Heart left ventricle (tissue), 16 donors: ENCODE measurements around the gene MAGI1. TPM values are rescaled to one million over a fixed set of nuclear protein-coding genes. Genes with fewer than 3 reads are reported as not detected.

Source experiments
- ATAC-seq, 4 donors: fragments of 200-7000 bp; cut with Tn5 transposase; one replicate each; pipeline ENCODE4 v1.9.1; 2020 to 2022; ENCODE audit warnings: moderate library complexity in 4 of 4, mild to moderate bottlenecking in 3 of 4, moderate number of reproducible peaks in 1 of 4
- DNase-seq, 5 donors: peaks; one replicate each; pipeline ENCODE4 v3.0.0-alpha.2; 2020
- H3K27ac ChIP-seq, 12 donors: fragments of 200-600 bp; sonication (generic) in 4 of 12; one replicate each; pipeline versions ENCODE4 v1.5.0 to v1.8.0; 2016 to 2022; ENCODE audit warnings: mild to moderate bottlenecking in 2 of 12
- H3K27me3 ChIP-seq, 9 donors: fragments of 200-600 bp; sonication (generic) in 2 of 9; one replicate each; pipeline versions ENCODE4 v1.5.1 to v1.8.0; 2016 to 2022; ENCODE audit warnings: mild to moderate bottlenecking in 3 of 9
- H3K36me3 ChIP-seq, 9 donors: fragments of 200-600 bp; sonication (generic) in 2 of 9; one replicate each; pipeline versions ENCODE4 v1.5.0 to v1.8.0; 2018 to 2022; ENCODE audit warnings: mild to moderate bottlenecking in 2 of 9
- H3K4me1 ChIP-seq, 12 donors: fragments of 200-600 bp; sonication (generic) in 4 of 12; one replicate each; pipeline versions ENCODE4 v1.5.0 to v1.8.0; 2016 to 2022; ENCODE audit warnings: mild to moderate bottlenecking in 3 of 12
- H3K4me3 ChIP-seq, 12 donors: fragments of 200-600 bp; sonication (generic) in 4 of 12; one replicate each; pipeline versions ENCODE4 v1.5.0 to v1.8.0; 2017 to 2022; ENCODE audit warnings: mild to moderate bottlenecking in 9 of 12, moderate library complexity in 4 of 12
- H3K9me3 ChIP-seq, 12 donors: fragments of 200-600 bp; sonication (generic) in 4 of 12; one replicate each; pipeline versions ENCODE4 v1.5.0 to v1.8.0; 2016 to 2022; ENCODE audit warnings: mild to moderate bottlenecking in 1 of 12
- POLR2A ChIP-seq, 2 donors: fragments of 450-650 bp; IDR thresholded peaks; one replicate each; pipeline ENCODE4 v1.6.1; 2017; ENCODE audit warnings: antibody characterized with exemption in 2 of 2, mild to moderate bottlenecking in 2 of 2, moderate library complexity in 2 of 2
- WGBS, 4 donors: extraction: QIAGEN DNeasy Blood & Tissue Kit in 2 of 4; methylation state at CpG; one replicate each; pipeline versions ENCODE4 v1.1.5 to v1.1.7; 2013 to 2018; 5-methylcytosine and 5-hydroxymethylcytosine counted together
- intact Hi-C, 10 donors: fragments of 100-400 bp; cut with DNase I; formaldehyde crosslinking; loops; one replicate each; pipeline versions ENCODE4 v1.11.1 to v1.14.2; 2022
- polyA plus RNA-seq, 2 donors: library from polyadenylated mRNA; stranded (reverse); fragments of 200-250 nt; gene quantifications; one replicate each; pipeline ENCODE4 v1.2.3, GENCODE V29; 2013
- total RNA-seq, 9 donors: library from RNA; depleted of rRNA in 2 of 9; stranded (reverse); fragments of >200 nt in 2 of 9; fragmentation: NEBNext Ultra II Directional in 3 of 9; extraction: Animal tissue kit (Norgen Biotek cat#: 25700) in 3 of 9; gene quantifications; one replicate each; pipeline versions ENCODE4 v1.1.0 to v1.2.4, GENCODE V29; 2016 to 2023
- TF ChIP-seq, protein P1 (sequence below), 12 donors: fragments of 200-600 bp; sonication (generic) in 4 of 12; IDR thresholded peaks; one replicate each; pipeline versions ENCODE4 v1.5.0 to v1.8.0; 2018 to 2022; ENCODE audit warnings: antibody characterized with exemption in 12 of 12, mild to moderate bottlenecking in 5 of 12
- donor health status: ischemic (EF 13 %, LVEDD 7.1; RV severe dilation, severe dysfunction).
- donor health status: healthy with polysubstance abuse.
- donor health status: DM: no; HTN: yes; CAD: no.
- donor health status: DM: no; HTN: no; CAD: no.
- donor health status: ischemic (EF 25% LVEDD 6.9; RV normal size, moderate dysfunction).
- donor health status: ischemic (EF 25% LVEDD 5.7; RV mildly dilated, moderate dysfunction).
- donor health status: healthy.
- donor health status: DM: yes; HTN: yes; CAD: no.
- donor health status: ischemic (EF 35%, LVEDD 5.7; RV mildly dilated, moderate dysfunction).
- donor health status: nonischemic (EF 11% LVEDD 7.7; RV severe dilation, severe dysfunction).
- donor health status: DM: yes; HTN: yes; CAD: no.
- donor health status: PGD.
- donor health status: ischemic (EF 29% LVEDD 5.4; RV normal size, mild dysfunction).
- donor health status: nonischemic (EF 23%, LVEDD 6.1; RV moderate dilation, normal function).

MAGI1 gene
- total and polyA plus RNA-seq, 11 donors: 18.5 to 52.1 (median 31.4) TPM

DNA sequence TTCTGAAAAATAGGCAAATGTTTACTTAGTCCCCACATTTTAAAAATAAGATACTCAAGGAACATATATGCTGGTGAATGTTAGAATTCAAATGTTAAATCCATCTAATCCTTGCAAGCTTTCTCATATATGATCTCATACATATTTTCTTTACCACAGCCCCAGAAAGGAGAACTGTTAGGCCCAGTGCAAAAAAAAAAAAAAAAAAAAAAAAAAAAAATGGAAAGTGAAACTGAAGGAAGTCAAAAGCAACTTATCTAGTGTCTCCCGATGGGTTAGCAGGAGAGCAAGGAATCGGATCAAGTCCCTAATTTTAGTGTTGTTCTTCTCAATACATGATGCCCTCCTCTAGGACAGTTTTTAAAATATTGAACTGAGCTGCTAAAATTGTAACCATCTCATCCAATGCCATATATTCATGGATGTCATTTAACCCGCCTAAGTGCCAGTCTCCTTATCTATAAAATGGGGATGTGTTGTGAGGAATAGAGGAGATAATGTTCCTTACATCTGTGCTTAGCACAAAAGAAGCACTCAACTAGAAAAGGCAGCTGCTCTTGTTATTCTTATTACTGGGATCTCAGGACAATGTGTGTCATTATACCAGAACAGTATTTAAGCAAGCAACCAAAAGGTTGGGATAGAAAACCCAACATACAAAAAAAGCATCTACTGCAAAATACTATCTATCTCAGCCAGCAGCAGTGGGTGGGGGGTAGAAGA, 279.7 kb downstream of the MAGI1 start:
- Histone ChIP-seq H3K27ac (no peak overlapping the region), H3K4me1 (peaks cover 0 to 32% (median 10%) of the 10 kb centered on the region in 12 donors), H3K4me3 (peak overlapping the region in 4 of 12 donors; percentile 10 to 32 (median 18)), H3K36me3 (no peaks in the 10 kb centered on the region), H3K27me3 (no peaks in the 10 kb centered on the region), H3K9me3 (no peaks in the 10 kb centered on the region)
- ATAC-seq (no peak), DNase-seq (no peak)
- intact Hi-C loops: loop anchor here in 1 of 10 donors (10.0 kb wide), 1 partner anchor 1224 kb away; no protein-coding TSS in a partner anchor
- TF ChIP-seq, protein P1, sequence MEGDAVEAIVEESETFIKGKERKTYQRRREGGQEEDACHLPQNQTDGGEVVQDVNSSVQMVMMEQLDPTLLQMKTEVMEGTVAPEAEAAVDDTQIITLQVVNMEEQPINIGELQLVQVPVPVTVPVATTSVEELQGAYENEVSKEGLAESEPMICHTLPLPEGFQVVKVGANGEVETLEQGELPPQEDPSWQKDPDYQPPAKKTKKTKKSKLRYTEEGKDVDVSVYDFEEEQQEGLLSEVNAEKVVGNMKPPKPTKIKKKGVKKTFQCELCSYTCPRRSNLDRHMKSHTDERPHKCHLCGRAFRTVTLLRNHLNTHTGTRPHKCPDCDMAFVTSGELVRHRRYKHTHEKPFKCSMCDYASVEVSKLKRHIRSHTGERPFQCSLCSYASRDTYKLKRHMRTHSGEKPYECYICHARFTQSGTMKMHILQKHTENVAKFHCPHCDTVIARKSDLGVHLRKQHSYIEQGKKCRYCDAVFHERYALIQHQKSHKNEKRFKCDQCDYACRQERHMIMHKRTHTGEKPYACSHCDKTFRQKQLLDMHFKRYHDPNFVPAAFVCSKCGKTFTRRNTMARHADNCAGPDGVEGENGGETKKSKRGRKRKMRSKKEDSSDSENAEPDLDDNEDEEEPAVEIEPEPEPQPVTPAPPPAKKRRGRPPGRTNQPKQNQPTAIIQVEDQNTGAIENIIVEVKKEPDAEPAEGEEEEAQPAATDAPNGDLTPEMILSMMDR (IDR thresholded peaks at IDR 0.05): no peak
- TF ChIP-seq POLR2A (IDR thresholded peaks at IDR 0.05): no peak
- 37 to 52% (median 46%) methylated on average over 3 of the region's 3 CpGs for WGBS, 4 donors

DNA sequence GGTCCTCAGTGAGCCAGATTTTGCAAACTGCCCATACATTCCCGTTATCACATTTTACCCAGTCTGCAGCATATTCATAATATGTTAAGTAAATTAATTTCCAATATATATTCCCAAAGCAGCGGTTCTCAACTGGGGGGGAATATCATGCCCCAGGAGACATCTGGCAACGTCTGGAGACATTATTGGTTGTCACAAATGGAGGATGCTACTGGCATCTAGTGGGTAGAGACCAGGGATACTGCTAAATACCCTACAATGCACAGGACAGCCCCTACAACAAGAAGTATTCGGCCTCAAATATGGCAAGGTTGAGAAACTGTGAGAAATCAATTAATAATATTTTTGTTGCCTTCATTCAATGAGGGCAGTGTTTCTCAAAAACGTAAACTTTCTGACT, 280.3 kb downstream of the MAGI1 start:
- 63 to 84% (median 75%) methylated on average over 5 of the region's 5 CpGs for WGBS, 4 donors
- ATAC-seq: no peak
- intact Hi-C loops: loop anchor here in 1 of 10 donors (10.0 kb wide), 1 partner anchor 1224 kb away; no protein-coding TSS in a partner anchor
- DNase-seq: no peak
- H3K4me3 ChIP-seq: no peak overlapping the region
- H3K36me3 ChIP-seq: no peaks in the 10 kb centered on the region
- H3K27me3 ChIP-seq: no peaks in the 10 kb centered on the region
- H3K27ac ChIP-seq: no peak overlapping the region
- no peaks in the 10 kb centered on the region for H3K9me3 ChIP-seq
- H3K4me1 ChIP-seq: peaks cover 0 to 32% (median 10%) of the 10 kb centered on the region in 12 donors
- TF ChIP-seq, protein P1 (IDR thresholded peaks at IDR 0.05): no peak
- no peak for TF ChIP-seq POLR2A (IDR thresholded peaks at IDR 0.05)

DNA sequence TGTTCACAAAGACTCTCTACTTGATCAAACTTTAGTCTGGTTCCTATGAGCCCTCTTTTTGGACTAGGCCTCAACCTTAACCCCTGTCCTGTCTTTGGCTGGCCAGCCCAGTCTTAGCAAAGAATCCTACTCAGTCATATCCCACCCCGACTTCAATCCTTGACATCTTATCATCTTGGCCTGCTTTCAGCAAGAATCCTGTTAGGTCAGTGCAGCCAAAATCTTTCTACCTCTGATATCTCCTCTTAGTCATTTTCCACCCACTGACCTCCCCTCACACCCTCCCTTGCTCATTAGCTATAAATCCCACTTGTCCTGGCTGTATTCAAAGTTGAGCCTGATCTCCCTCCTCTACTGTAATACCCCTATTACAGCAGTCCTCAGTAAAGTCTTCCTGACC, 286.1 kb downstream of the MAGI1 start:
- WGBS, 4 donors: 22 to 49% (median 39%) methylated on average over 1 of the region's 1 CpG
- Histone ChIP-seq H3K27me3 (no peaks in the 10 kb centered on the region), H3K4me3 (no peak overlapping the region), H3K9me3 (no peaks in the 10 kb centered on the region), H3K27ac (peak overlapping the region in 1 of 12 donors; percentile 22), H3K4me1 (peaks cover 0 to 23% (median 2%) of the 10 kb centered on the region in 12 donors), H3K36me3 (no peaks in the 10 kb centered on the region)
- ATAC-seq: peak in 3 of 4 donors; percentile 7 to 49 (median 27)
- TF ChIP-seq, protein P1 (IDR thresholded peaks at IDR 0.05): no peak
- no peak for TF ChIP-seq POLR2A (IDR thresholded peaks at IDR 0.05)
- intact Hi-C loops: loop anchor here in 1 of 10 donors (10.0 kb wide), 1 partner anchor 1218 kb away; no protein-coding TSS in a partner anchor
- no peak for DNase-seq

DNA sequence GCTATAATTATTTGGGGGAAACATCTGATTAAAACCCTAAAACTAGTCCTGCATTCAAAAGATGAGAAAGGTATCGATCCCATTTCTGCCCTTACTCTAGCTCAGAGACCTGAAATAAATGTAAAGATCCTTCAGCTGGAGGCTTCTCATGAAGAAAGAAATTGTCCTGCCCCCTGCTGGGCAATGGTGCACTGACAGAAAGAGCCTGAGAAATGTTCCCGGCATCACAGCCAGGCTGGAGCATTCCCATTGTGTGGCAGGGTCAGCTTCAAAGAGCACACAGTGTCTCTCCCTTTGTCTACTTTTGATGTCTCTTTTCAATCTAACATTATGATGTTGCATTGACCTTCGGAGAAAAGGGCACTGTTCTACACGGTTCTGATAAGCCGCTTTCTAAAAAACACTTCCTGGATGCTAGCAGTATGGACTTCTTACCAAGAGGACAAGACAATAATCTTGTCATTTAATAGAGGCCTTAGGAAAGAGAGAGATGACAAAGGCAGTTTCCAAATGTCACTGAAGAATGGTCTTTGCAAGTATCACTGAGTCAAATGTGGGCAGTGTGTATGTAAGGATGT, 287.5 kb downstream of the MAGI1 start:
- intact Hi-C loops: loop anchor here in 1 of 10 donors (10.0 kb wide), 1 partner anchor 1216 kb away; no protein-coding TSS in a partner anchor
- peak; percentile 62 to 71 (median 66) for ATAC-seq

More for the DNA sequence above, 287.5 kb downstream of the MAGI1 start:
- peak in 4 of 5 donors; percentile 20 to 52 (median 42) for DNase-seq
- TF ChIP-seq, protein P1 (IDR thresholded peaks at IDR 0.05): peak; percentile 56 to 81 (median 66)
- TF ChIP-seq POLR2A (IDR thresholded peaks at IDR 0.05): no peak
- Histone ChIP-seq H3K9me3 (no peaks in the 10 kb centered on the region), H3K4me1 (peaks cover 0 to 23% (median 1%) of the 10 kb centered on the region in 12 donors), H3K36me3 (no peaks in the 10 kb centered on the region), H3K27me3 (no peaks in the 10 kb centered on the region), H3K4me3 (no peak overlapping the region), H3K27ac (no peak overlapping the region)
- WGBS, 4 donors: 47 to 56% (median 49%) methylated on average over 5 of the region's 5 CpGs
